Right ventricle myocardium inferior (tissue), 1 donor: ENCODE data around the gene TTC9C. TPM values are rescaled to one million over a fixed set of nuclear protein-coding genes. Genes with fewer than 3 reads are reported as not detected.

Experiments used
- ATAC-seq: fragments of 200-7000 bp; cut with Tn5 transposase; one replicate; pipeline ENCODE4 v1.9.1; 2020; ENCODE audit warnings: mild to moderate bottlenecking, moderate library complexity
- DNase-seq: peaks from one replicate; pipeline ENCODE4 v3.0.0; 2021; ENCODE audit errors: missing footprints
- intact Hi-C: fragments of 100-400 bp; cut with DNase I; formaldehyde crosslinking; loops from one replicate; pipeline ENCODE4 v1.11.0; 2022
- total RNA-seq: library from RNA; stranded (reverse); fragmentation: NEBNext Ultra II Directional; extraction: Animal tissue kit (Norgen Biotek cat#: 25700); gene quantifications from one replicate; pipeline ENCODE4 v1.2.1, GENCODE V29; 2021
- donor health status: DM: no; HTN: yes; CAD: no; lungs with severe emphysema.

The TTC9C gene
- total RNA-seq, 1 donor from 2014 or later = 14.1 TPM

GRCh38 chr11:62774407-62774806 lies 46.1 kb downstream of the TTC9C start:
- intact Hi-C loops = no loop called here
- no peak for DNase-seq
- ATAC-seq = no peak

- ATAC-seq = no peak
- intact Hi-C loops = no loop called here
- no peak for DNase-seq
These were observed 47.4 kb downstream of the TTC9C start for GRCh38 chr11:62775646-62776045.

- intact Hi-C loops = no loop called here
- DNase-seq (no peak), ATAC-seq (no peak)
These were observed 49.1 kb downstream of the TTC9C start for GRCh38 chr11:62777389-62777788.

GRCh38 chr11:62778441-62778840 lies 50.2 kb downstream of the TTC9C start:
- intact Hi-C loops = no loop called here
- no peak for ATAC-seq
- DNase-seq = no peak

GRCh38 chr11:62782753-62783152 lies 54.5 kb downstream of the TTC9C start:
- DNase-seq (no peak), ATAC-seq (no peak)
- intact Hi-C loops = no loop called here

- intact Hi-C loops = loop anchor here (1.0 to 5.0 kb wide), 6 partner anchors 15 to 78 kb away; partner anchors contain the start of genes STX5, TAF6L, TEX54 and TTC9C
- ATAC-seq = peak; percentile 87
- DNase-seq = peak; percentile 95
These were observed 58.2 kb downstream of the TTC9C start for GRCh38 chr11:62786318-62787004.

GRCh38 chr11:62787005-62787759 lies 58.9 kb downstream of the TTC9C start, which contains the start of gene TMEM179B:
TMEM179B (plus strand) TSS chr11:62787402; CDS start chr11:62787432, 30 bp downstream.
- ATAC-seq = peak; percentile 88
- intact Hi-C loops = loop anchor here (2.0 to 5.0 kb wide), 4 partner anchors 45 to 78 kb away; partner anchors contain the start of genes STX5, TEX54 and TTC9C
- peak; percentile 99 for DNase-seq

Other genes with a start within 250 kb of the TTC9C start
- gene AHNAK, start 181.7 kb upstream of the TTC9C start, total RNA-seq = 332 TPM
- 907 TPM for gene EEF1G, start 154.6 kb upstream of the TTC9C start, total RNA-seq
- 13.7 TPM for gene TUT1, start 137.0 kb upstream of the TTC9C start, total RNA-seq
- gene MTA2, start 126.6 kb upstream of the TTC9C start, total RNA-seq = 34.1 TPM
- gene EML3, start 115.7 kb upstream of the TTC9C start, total RNA-seq = 16.4 TPM
- 2.4 TPM for gene ROM1, start 115.2 kb upstream of the TTC9C start, total RNA-seq
- gene B3GAT3, start 106.5 kb upstream of the TTC9C start, total RNA-seq = 12.8 TPM
- 105 TPM for gene GANAB, start 81.9 kb upstream of the TTC9C start, total RNA-seq
- gene INTS5, start 75.2 kb upstream of the TTC9C start, total RNA-seq = 9.6 TPM
- gene C11orf98, start 63.3 kb upstream of the TTC9C start, total RNA-seq = 33.0 TPM
- 4.9 TPM for gene CSKMT, start 63.2 kb upstream of the TTC9C start, total RNA-seq
- gene UQCC3, start 56.8 kb upstream of the TTC9C start, total RNA-seq = 8.1 TPM
- gene LBHD1, start 56.2 kb upstream of the TTC9C start, total RNA-seq = 1.8 TPM
- gene UBXN1, start 49.4 kb upstream of the TTC9C start, total RNA-seq = 88.9 TPM
- gene LRRN4CL, start 39.0 kb upstream of the TTC9C start, total RNA-seq = 4.5 TPM
- 23.0 TPM for gene BSCL2, start 21.1 kb upstream of the TTC9C start, total RNA-seq
- not detected for gene GNG3, start 20.8 kb upstream of the TTC9C start, total RNA-seq
- 33.8 TPM for gene HNRNPUL2, start 1.0 kb upstream of the TTC9C start, total RNA-seq
- gene ZBTB3, start 25.7 kb downstream of the TTC9C start, total RNA-seq = 11.5 TPM
- gene POLR2G, start 33.1 kb downstream of the TTC9C start, total RNA-seq = 38.2 TPM
- gene TAF6L, start 42.9 kb downstream of the TTC9C start, total RNA-seq = 8.2 TPM
- gene TMEM179B, start 58.9 kb downstream of the TTC9C start, total RNA-seq = 21.6 TPM
- gene TMEM223, start 63.5 kb downstream of the TTC9C start, total RNA-seq = 18.0 TPM
- 42.7 TPM for gene NXF1, start 77.0 kb downstream of the TTC9C start, total RNA-seq
- 18.5 TPM for gene STX5, start 103.6 kb downstream of the TTC9C start, total RNA-seq
- gene TEX54, start 104.4 kb downstream of the TTC9C start, total RNA-seq = not detected
- 25.4 TPM for gene WDR74, start 111.1 kb downstream of the TTC9C start, total RNA-seq
- gene SLC3A2, start 152.4 kb downstream of the TTC9C start, total RNA-seq = 39.7 TPM
- not detected for gene CHRM1, start 192.9 kb downstream of the TTC9C start, total RNA-seq